HG03045 (cell line): ENCODE data around the gene MATCAP1.

Experiments
- ATAC-seq: cut with Tn5 transposase; IDR thresholded peaks from one replicate; pipeline ENCODE4 v1.9.1; 2021; ENCODE audit warnings: mild to moderate bottlenecking, moderate library complexity; ENCODE audit not compliant: unreplicated experiment

Gene MATCAP1

DNA sequence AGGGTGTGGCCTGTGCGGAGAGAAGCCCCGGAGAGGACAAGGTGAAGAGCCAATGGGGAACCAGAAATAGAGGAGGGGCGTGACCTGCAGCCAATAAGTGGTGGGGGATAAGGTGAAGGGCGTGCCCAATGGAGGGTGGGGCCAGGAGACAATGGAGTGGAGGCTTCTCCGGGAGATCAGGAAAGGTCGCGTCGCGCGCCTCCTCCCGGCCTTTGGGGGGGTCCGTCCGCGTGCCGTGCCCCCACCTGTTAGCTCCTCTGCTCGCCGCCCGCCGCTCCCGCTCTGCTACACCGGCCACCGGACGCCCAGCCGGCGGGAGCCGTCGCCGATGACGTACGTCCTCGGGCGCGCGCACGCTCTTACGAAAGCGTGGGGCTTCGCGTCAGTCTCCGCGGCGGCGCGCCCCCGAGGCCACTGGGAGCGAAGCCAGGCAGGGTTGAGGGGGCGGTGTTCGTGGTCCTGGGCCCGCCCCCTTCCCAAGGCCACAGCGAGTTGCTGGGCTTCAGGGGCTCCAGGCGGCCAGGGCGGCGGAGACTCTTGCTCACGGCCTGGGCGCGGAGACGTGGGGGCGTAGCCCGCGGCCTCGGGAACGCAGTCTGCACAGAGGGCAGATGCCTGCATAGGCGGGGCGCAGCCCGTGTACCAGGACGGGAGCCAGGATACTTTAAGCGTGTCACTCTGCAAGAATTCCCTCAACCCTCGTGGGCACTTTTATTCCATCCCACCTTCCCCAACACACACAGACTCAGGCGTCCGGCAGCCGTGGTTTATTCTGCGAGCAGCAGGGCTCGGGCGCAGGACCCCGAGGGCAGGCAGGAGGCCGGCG lies at the start of gene MATCAP1:
Gene MATCAP1 (minus strand): TSS at position 337 of the 826 bp plus-strand sequence. CDS start 3,353 bp downstream, outside the sequence.
- ATAC-seq, result peak; percentile 90

DNA sequence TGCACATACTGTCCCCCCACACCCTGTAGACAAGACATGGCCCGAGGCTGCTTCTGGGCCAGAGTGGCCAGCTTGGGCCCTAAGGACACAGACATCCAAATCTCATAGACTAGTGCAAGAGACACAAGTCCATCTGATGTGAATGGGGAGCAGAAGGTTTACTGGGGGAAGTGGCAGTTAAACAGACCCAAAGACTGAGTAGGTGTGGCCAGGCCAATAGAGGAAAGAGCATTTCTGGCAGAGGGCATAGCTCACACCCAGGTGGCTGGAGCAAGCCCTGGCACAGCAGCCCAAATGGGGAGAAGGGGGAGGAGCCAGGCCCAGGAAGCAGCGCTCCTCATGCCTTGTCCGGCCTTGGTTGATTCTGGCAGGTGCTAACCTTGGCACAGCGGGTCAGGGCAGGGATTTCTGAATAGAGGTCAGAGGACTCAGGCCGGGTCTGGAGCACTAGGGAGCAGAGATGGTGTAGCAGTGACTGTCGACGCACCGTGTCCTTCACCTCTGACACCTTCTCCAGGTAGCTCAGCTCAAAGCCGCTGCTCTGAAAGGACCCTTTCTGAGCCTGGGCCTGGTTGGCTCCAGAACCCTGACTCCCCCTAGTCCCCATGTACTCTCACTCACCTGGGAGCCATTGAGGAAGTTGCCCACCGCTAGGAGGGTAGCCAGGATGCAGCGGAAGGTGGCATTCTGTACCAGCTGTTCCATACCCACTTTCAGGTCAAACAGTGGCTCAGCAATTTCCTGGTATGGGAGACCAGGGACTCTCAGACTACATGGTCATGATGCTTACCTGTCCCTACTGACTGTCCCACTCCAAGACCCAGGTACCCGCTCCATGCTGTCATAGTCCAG lies 47.3 kb upstream of the MATCAP1 start:
- no peak for ATAC-seq

DNA sequence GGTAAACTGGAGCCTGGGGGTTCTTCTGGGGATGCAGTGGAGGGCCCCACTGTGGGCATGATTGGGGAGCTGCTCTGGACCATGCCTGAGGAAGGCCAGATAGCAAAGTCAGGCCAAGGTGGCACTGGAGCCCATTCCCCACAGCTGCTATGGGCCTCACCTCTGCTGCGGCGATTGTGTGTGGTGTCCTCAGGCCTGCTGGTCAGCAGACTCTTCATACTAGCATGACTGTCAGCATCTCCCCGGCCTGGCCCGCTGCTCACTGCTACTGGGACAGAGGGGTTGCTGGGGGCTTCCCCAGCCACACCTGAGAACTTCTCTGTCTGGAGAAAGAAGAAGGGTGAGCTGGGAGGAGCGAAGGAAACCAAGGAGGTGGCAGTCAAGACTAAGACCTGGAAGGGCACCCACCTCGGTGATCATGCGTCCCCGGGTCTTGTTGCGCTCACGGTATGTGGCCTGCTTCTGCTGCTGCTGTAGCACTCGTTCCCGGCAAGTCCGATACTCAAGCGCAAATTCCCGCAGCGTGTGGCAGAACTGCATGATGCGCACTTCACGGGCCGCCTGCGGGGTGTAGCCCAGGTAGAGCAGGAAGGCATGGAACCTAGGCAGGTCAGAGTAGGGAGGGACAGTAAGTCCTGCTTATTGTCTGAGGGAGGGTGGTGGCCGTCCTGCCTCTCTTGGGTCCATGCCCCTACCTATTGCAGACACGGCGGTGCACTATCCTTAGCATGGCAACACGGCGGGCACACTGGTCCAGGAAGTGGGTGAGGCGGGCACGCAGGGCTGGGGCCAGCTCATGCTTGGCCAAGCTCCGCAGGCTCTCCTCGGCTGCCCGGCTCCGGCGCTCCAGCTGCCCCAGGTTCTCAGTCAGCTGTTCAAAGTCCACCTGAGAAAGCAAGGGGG lies 46.4 kb upstream of the MATCAP1 start:
- no peak for ATAC-seq

GRCh38 chr16:67228905-67229304 lies 45.1 kb upstream of the MATCAP1 start:
- ATAC-seq, result no peak

GRCh38 chr16:67228034-67228785 lies 44.4 kb upstream of the MATCAP1 start:
- ATAC-seq, result no peak

GRCh38 chr16:67227567-67227921 lies 43.8 kb upstream of the MATCAP1 start:
- no peak for ATAC-seq

- peak; percentile 92 for ATAC-seq
These were observed 43.2 kb upstream of the MATCAP1 start, which contains the start of gene TMEM208 for GRCh38 chr16:67226804-67227566. Gene TMEM208, plus strand, starts transcription at chr16:67227130. Its CDS starts 89 bp downstream, at chr16:67227219.

GRCh38 chr16:67226295-67226803 lies 42.6 kb upstream of the MATCAP1 start:
- no peak for ATAC-seq

GRCh38 chr16:67223992-67224391 lies 40.2 kb upstream of the MATCAP1 start:
- no peak for ATAC-seq

GRCh38 chr16:67216612-67217490 lies 33.1 kb upstream of the MATCAP1 start:
- no peak for ATAC-seq

- ATAC-seq, result no peak
These were observed 31.9 kb upstream of the MATCAP1 start for GRCh38 chr16:67215706-67216105.

DNA sequence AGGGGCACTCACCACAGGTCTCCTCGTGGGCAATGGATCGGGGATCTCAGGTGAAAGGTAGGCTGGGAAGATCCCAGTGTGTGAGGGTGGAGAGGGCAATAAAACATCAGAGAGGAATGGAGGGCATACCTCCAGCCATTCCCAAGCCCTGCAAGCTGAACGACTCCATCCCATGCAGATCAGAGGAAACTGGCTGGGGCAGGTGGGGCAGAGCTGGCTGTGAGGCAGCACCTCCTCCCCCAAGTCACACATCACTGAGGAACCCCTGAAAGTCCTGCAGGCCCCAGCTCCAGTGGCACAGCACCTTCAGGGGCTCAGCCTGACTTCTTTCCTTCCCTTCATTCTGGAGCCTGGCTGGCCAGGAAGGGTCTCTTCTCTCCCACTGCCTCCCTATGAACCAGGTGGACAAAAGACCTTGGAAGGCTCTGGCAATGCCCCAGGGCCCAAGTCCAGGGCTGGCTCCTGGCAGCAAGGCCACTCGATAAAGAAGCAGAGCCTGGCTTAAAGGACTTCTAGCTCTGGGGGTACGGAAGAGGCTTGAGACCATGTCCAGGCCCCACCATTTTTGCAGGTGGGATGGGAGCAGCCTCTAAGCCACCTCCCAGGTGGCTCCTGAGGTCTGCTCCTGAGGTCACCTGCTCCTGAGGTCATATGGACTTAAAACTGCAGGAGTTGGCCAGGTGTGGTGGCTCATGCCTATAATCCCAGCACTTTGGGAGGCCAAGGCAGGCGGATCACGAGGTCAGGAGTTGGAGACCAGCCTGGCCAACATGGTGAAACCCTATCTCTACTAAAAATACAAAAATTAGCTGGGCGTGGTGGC lies 29.6 kb upstream of the MATCAP1 start:
- ATAC-seq, result no peak

DNA sequence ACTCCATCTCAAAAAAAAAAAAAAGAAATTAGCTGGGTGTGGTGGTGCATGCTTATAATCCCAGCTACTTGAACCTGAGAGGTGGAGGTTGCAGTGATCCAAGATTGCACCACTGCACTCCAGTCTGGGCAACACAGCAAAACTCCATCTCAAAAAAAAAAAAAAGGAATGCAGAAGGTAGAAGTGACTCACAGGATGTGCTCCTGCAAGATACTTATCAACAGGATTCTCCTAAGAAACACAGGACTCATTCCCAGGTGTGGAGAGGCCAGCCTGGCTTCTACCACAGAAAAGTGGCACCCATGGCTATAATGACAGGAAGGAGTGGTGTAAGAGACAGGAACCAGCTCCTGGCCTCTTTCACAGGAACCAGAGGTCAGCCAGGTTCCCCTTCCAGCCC lies 29.0 kb upstream of the MATCAP1 start:
- no peak for ATAC-seq

GRCh38 chr16:67211674-67212073 lies 27.9 kb upstream of the MATCAP1 start:
- ATAC-seq, result no peak

DNA sequence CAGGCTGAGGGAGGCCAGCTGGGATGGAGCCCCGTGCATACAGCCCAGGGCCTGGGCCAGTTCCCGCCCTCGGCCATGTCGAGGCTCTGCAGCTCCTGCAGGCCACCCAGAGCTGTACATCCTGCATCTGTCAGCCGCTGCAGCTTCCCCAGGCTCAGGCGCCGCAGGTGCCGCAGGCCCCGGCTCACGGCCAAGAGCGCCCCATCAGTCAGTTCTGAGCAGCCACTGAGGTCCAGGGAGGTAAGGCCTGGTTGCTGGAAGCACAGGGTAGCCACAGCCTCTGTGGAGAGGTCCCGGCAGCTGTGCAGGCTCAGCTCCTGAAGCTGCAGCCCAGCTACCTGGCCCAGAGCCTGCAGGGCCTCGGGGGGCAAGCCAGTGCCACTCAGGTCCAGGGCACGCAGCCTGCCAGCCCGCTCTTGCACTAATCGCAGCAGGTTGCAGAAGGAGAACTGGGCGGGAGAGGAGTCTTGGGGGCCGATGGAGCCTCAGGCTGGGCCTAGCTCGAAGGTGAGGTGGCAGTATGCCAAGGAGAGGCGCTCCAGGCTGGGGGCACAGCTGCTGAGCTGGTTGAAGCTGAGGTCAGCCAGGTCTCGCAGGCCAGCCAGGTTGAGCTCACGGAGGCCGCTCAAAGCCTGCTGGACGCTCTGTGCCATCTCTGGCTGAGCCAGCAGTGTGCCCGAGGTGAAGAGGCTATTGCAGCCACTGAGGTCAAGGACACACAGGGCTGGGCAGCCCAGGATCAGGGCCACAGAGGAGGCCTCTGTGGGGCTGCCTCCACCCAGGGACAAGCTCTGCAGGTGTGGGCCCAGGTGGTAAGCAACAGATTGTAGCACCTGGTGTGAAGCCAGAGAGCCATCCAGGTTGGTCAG lies 26.5 kb upstream of the MATCAP1 start:
- ATAC-seq, result no peak

DNA sequence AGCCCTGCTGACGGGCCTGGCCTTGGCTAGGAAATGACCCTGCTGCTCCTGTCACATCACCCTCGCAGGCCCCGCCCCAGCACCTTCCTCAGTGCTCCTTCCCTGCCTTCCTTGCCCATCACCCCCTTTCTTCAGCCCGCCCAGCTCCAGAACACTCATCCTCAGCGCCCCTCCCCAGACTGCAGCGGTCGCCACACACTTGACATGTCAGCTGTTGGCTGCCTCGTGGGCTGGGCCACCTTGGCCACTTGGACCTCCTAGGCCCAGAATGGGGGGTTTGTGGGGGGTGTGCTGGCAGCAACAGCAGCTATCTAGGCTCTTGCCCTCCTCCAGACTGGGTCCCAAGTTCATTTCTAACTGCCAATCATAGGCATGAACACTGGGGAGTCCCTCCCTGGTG lies 25.8 kb upstream of the MATCAP1 start:
- no peak for ATAC-seq
